Right lung (tissue), 5 donors: ENCODE data around the gene ETV7. TPM values are rescaled to one million over a fixed set of nuclear protein-coding genes. Genes with fewer than 3 reads are reported as not detected.

Source experiments
- DNase-seq, 2 donors: peaks; one replicate each; pipeline ENCODE4 v3.0.0-alpha.2; 2013
- polyA plus RNA-seq, 5 donors: library from polyadenylated mRNA; unstranded; fragments of 120-200 nt; gene quantifications; one replicate each; pipeline versions ENCODE4 v1.2.1 to v1.2.3, GENCODE V29; 2013; ENCODE audit warnings: inconsistent platforms in 1 of 5, low replicate concordance in 1 of 5; ENCODE audit not compliant: insufficient read length in 5 of 5, insufficient read depth in 1 of 5

Gene ETV7
- polyA plus RNA-seq, 5 donors = 0.14 to 0.30 (median 0.14) TPM; not detected in 2

GRCh38 chr6:36384095-36384494 lies 3.4 kb downstream of the ETV7 start:
- no peak for DNase-seq

- no peak for DNase-seq
Measured at GRCh38 chr6:36383606-36384005, 3.9 kb downstream of the ETV7 start.

- DNase-seq = no peak
Measured at GRCh38 chr6:36382976-36383375, 4.5 kb downstream of the ETV7 start.

GRCh38 chr6:36381502-36382389 lies 5.7 kb downstream of the ETV7 start:
- DNase-seq = no peak

GRCh38 chr6:36380166-36380565 lies 7.3 kb downstream of the ETV7 start:
- no peak for DNase-seq

- no peak for DNase-seq
Measured at GRCh38 chr6:36378936-36379335, 8.5 kb downstream of the ETV7 start.

GRCh38 chr6:36378243-36378920 lies 9.1 kb downstream of the ETV7 start:
- no peak for DNase-seq

GRCh38 chr6:36377594-36377993 lies 9.9 kb downstream of the ETV7 start:
- DNase-seq = no peak

GRCh38 chr6:36376742-36377141 lies 10.7 kb downstream of the ETV7 start:
- no peak for DNase-seq

- DNase-seq = no peak
Measured at GRCh38 chr6:36376183-36376582, 11.3 kb downstream of the ETV7 start.

GRCh38 chr6:36375644-36376155 lies 11.8 kb downstream of the ETV7 start:
- DNase-seq = no peak

- DNase-seq = no peak
Measured at GRCh38 chr6:36374972-36375371, 12.5 kb downstream of the ETV7 start.

- DNase-seq = no peak
Measured at GRCh38 chr6:36374194-36374593, 13.3 kb downstream of the ETV7 start.

- DNase-seq = no peak
Measured at GRCh38 chr6:36373368-36374019, 14.0 kb downstream of the ETV7 start.

- DNase-seq = no peak
Measured at GRCh38 chr6:36372088-36372487, 15.4 kb downstream of the ETV7 start.

GRCh38 chr6:36371211-36371610 lies 16.3 kb downstream of the ETV7 start:
- DNase-seq = no peak

GRCh38 chr6:36370638-36371037 lies 16.8 kb downstream of the ETV7 start:
- no peak for DNase-seq

GRCh38 chr6:36368921-36369865 lies 18.3 kb downstream of the ETV7 start:
- no peak for DNase-seq

GRCh38 chr6:36368421-36368820 lies 19.0 kb downstream of the ETV7 start:
- no peak for DNase-seq

GRCh38 chr6:36367743-36368142 lies 19.7 kb downstream of the ETV7 start:
- no peak for DNase-seq
